ENCODE results near the gene CD300H.
"Not testable (repeated sequence)": the region's sequence is repeated elsewhere in the genome, so short reads cannot be mapped to it uniquely, and the experiment has no call there.

Gene CD300H

DNA sequence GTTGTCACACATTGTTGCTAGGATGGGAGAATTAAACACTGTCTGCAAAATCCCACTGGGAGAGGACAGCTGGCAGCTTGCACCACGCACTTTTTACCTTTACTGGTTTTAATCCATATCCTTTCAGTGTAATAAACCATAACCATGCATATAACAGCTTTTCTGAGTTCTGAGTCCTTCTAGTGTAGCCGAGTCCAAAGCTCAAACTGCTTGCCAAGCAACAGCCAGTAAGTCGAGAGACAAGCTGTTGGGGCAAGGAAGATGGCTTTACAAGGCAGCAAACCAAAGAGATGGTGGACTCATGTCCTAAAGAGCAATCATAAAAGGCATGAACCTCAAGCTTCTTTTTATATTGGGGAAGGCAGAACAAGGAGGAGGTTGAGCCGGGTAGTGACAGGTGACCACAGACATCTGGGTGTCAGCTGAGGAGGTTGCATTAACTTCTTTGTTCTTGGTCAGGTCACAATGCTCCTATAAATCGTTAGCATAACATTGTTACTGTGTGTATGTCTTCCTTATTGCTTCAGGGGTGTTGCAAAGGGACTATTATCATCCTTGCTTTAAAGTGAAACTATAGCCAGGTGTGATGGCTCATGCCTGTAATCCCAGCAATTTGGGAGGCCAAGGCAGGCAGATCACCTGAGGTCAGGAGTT, 7.3 kb upstream of the CD300H start:
- DNase-seq (ENCODE audit: low read depth, low spot score), result no peak

DNA sequence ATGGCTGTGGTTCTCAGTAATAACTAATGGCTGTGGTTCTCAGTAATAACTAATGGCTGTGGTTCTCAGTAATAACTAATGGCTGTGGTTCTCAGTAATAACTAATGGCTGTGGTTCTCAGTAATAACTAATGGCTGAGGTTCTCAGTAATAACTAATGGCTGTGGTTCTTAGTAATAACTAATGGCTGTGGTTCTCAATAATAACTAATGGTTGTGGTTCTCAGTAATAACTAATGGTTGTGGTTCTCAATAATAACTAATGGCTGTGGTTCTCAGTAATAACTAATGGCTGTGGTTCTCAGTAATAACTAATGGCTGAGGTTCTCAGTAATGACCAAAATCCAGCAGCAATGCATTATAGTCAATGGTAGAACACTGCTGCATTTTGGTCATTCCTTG, 6.3 kb upstream of the CD300H start:
- DNase-seq (ENCODE audit: low read depth, low spot score); H3K4me3 ChIP-seq (ENCODE audit: low read depth, low read length); in situ Hi-C loops (cut with HindIII; ENCODE audit: low sequenced_read_pairs): not testable (repeated sequence)

More for the DNA sequence above, 7.3 kb upstream of the CD300H start:
- in situ Hi-C loops (cut with HindIII; ENCODE audit: low sequenced_read_pairs), result no loop called here
- H3K4me3 ChIP-seq (ENCODE audit: low read depth, low read length), result no peak overlapping the region
- TF ChIP-seq, protein P1, sequence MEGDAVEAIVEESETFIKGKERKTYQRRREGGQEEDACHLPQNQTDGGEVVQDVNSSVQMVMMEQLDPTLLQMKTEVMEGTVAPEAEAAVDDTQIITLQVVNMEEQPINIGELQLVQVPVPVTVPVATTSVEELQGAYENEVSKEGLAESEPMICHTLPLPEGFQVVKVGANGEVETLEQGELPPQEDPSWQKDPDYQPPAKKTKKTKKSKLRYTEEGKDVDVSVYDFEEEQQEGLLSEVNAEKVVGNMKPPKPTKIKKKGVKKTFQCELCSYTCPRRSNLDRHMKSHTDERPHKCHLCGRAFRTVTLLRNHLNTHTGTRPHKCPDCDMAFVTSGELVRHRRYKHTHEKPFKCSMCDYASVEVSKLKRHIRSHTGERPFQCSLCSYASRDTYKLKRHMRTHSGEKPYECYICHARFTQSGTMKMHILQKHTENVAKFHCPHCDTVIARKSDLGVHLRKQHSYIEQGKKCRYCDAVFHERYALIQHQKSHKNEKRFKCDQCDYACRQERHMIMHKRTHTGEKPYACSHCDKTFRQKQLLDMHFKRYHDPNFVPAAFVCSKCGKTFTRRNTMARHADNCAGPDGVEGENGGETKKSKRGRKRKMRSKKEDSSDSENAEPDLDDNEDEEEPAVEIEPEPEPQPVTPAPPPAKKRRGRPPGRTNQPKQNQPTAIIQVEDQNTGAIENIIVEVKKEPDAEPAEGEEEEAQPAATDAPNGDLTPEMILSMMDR (IDR thresholded peaks at IDR 0.05; ENCODE audit: low read depth, low read length), result no peak

DNA sequence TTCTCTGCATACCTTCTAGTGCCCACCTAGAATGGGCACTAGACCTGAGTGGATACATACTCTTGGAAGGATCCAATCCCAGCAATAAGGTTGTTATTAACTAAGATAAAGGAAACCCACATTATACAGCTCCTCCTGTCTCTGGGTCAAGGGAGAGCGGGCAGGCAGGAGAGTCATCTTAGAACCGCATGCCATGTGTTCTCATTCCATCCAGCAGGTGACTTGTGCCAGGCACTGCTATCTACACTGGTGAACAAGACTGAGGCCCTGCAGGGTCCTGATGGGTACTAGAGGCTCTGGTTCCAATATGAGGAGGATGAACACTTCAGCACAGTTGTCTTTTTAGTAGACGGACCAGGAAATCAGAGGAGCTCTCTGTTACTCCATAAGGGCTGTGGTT, 5.9 kb upstream of the CD300H start:
- H3K4me3 ChIP-seq (ENCODE audit: low read depth, low read length), result no peak overlapping the region
- DNase-seq (ENCODE audit: low read depth, low spot score), result no peak
- TF ChIP-seq, protein P1 (IDR thresholded peaks at IDR 0.05; ENCODE audit: low read depth, low read length), result no peak
- in situ Hi-C loops (cut with HindIII; ENCODE audit: low sequenced_read_pairs), result no loop called here

DNA sequence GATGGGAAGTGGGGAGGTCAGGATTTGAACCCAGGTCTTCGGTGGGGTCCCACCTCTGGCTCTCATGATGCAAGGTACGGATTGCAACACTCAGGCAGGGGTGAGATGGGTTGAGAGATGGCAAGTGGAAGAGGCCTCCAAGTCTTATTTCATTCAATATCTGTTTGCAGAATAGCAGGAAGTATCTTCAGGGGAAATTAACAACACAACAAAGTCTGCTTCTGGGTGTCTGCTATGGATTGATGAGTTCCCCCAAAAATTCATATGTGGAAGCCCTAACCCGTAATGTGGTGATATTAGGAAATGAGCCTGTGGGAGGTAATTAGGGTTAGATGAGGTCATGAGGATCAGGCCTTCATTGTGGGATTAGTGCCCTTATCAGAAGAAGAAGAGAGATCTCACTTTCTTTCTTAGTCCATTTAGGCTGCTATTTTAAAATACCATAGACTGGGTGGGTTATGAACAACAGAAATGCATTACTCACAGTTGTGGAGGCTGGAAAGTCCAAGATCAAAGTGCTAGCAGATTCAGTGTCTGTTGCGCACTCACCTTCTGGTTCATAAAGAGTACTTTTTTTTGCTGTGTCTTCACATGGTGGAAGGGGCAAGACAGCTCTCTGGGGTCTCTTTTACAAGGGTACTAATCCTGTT, 4.4 kb upstream of the CD300H start:
- no peak overlapping the region for H3K4me3 ChIP-seq (ENCODE audit: low read depth, low read length)
- in situ Hi-C loops (cut with HindIII; ENCODE audit: low sequenced_read_pairs), result no loop called here
- no peak for DNase-seq (ENCODE audit: low read depth, low spot score)
- TF ChIP-seq, protein P1 (IDR thresholded peaks at IDR 0.05; ENCODE audit: low read depth, low read length), result no peak

DNA sequence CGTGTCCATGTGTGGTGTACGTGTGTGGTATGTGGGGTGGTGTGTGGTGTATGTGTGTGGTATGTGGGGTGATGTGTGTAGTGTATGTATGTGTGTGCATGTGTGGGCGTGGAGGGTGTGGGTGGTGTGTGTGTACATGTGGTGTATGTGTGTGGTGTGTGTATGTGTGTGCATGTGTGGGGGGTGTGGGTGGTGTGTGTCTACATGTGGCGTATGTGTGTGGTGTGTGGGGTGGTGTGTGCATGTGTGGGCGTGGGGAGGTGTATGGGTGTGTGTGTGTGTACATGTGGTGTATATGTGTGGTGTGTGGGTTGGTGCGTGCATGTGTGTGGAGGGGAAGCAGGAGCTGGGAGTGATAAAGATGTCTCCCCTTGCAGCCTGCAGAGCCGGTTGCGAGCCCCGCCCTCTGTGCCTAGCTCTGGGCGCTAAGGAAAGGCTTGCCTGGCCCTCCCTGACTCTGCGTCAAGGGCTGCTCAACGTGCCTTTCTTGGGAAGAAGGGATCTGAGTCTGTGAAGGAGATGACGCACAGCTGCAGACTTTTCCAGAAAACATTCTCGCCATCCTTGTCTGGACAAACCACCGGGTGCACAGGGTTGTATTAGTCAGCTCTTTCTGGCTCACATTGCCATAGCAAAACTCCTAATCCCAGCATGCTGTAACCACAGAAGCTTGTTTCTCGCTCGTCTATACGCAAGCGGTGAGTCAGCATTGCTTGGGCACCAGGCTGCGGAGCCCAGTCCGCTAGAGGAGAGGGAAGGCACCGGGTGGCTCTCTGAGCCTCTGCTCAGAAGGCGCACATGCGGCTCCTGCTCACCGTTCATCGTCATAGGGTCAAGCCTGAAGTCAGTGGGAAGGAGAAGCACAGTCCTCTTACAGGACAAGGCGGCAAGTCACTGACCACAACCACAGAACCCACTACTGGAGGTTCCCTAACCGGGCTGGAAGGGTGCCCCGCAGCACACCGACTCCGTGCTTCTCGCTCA, 2.0 kb upstream of the CD300H start:
- DNase-seq (ENCODE audit: low read depth, low spot score), result peak; percentile 93
- TF ChIP-seq, protein P1 (IDR thresholded peaks at IDR 0.05; ENCODE audit: low read depth, low read length), result no peak
- in situ Hi-C loops (cut with HindIII; ENCODE audit: low sequenced_read_pairs), result no loop called here
- no peak overlapping the region for H3K4me3 ChIP-seq (ENCODE audit: low read depth, low read length)

DNA sequence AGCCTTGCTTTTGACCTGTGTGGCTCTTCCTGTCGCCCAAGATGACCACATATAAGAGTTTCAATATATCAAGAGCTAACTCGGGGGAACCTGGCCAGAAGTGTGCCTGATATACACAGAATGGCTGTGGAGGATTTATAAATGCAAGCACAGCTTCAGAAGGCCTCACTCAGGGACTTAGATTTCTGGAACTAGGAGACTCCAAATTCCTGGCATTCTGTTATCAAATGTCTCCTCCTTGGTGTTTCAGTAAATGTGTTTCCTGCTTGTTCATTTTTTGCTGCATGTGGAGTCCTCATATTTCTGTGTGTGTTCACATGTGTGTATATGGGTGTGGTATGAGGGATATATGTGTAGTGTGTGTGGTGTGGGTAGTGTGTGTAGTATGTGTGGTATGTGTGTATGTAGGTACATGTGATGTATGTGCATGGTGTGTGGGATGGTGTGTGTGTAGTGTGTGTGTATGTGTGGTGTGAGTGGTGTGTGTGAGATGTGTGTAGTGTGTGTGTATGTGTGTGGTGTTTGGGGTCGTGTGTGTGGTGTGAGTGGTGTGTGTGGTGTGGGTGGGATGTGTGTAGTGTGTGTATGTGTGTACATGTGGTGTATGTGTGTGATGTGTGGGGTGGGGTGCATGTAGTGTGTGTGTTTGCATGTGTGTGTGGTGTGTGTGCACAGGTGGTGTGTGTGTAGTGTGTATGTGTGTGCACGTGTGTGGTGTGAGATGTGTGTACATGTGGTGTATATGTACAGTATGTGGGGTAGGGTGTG, 981 bp upstream of the CD300H start:
- in situ Hi-C loops (cut with HindIII; ENCODE audit: low sequenced_read_pairs), result no loop called here

More for the DNA sequence above, 981 bp upstream of the CD300H start:
- H3K4me3 ChIP-seq (ENCODE audit: low read depth, low read length), result no peak overlapping the region
- DNase-seq (ENCODE audit: low read depth, low spot score), result no peak
- TF ChIP-seq, protein P1 (IDR thresholded peaks at IDR 0.05; ENCODE audit: low read depth, low read length), result no peak
